ENCODE results near the gene SLCO3A1.

DNA sequence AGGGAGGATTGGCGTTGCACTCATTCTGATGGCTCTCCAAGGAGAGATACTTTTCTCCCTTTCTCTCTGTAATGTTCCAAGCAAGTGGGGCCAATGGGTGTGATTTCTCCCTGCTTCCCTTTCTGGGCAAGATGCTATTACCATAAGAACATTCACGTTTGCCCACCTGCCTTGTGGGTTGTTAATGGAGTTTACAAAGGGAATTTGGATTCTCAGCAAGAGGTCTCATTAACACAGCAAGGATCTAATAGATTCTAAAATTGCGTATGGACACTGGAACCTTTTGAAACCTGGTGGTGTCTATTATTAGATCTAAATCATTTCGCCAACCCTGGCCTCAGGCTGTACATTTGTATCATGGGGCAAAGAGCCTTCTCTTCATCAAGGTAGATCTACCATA is 74.1 kb downstream of the SLCO3A1 start:
- no peak for TF ChIP-seq EZH2 (IDR thresholded peaks at IDR 0.05)
- TF ChIP-seq, protein P1, sequence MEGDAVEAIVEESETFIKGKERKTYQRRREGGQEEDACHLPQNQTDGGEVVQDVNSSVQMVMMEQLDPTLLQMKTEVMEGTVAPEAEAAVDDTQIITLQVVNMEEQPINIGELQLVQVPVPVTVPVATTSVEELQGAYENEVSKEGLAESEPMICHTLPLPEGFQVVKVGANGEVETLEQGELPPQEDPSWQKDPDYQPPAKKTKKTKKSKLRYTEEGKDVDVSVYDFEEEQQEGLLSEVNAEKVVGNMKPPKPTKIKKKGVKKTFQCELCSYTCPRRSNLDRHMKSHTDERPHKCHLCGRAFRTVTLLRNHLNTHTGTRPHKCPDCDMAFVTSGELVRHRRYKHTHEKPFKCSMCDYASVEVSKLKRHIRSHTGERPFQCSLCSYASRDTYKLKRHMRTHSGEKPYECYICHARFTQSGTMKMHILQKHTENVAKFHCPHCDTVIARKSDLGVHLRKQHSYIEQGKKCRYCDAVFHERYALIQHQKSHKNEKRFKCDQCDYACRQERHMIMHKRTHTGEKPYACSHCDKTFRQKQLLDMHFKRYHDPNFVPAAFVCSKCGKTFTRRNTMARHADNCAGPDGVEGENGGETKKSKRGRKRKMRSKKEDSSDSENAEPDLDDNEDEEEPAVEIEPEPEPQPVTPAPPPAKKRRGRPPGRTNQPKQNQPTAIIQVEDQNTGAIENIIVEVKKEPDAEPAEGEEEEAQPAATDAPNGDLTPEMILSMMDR (IDR thresholded peaks at IDR 0.05 in 2 of 3, conservative IDR thresholded peaks at IDR 0.05 in 1 of 3; ENCODE audit: borderline replicate concordance in 1 of 3, insufficient read depth in 1 of 3, low read depth in 2 of 3, low read length in 2 of 3): no peak
- TF ChIP-seq SRF (IDR thresholded peaks at IDR 0.05; ENCODE audit: low read depth): no peak
- TF ChIP-seq EZH2phosphoT487 (IDR thresholded peaks at IDR 0.05; ENCODE audit: borderline replicate concordance): no peak
- TF ChIP-seq, protein P2, sequence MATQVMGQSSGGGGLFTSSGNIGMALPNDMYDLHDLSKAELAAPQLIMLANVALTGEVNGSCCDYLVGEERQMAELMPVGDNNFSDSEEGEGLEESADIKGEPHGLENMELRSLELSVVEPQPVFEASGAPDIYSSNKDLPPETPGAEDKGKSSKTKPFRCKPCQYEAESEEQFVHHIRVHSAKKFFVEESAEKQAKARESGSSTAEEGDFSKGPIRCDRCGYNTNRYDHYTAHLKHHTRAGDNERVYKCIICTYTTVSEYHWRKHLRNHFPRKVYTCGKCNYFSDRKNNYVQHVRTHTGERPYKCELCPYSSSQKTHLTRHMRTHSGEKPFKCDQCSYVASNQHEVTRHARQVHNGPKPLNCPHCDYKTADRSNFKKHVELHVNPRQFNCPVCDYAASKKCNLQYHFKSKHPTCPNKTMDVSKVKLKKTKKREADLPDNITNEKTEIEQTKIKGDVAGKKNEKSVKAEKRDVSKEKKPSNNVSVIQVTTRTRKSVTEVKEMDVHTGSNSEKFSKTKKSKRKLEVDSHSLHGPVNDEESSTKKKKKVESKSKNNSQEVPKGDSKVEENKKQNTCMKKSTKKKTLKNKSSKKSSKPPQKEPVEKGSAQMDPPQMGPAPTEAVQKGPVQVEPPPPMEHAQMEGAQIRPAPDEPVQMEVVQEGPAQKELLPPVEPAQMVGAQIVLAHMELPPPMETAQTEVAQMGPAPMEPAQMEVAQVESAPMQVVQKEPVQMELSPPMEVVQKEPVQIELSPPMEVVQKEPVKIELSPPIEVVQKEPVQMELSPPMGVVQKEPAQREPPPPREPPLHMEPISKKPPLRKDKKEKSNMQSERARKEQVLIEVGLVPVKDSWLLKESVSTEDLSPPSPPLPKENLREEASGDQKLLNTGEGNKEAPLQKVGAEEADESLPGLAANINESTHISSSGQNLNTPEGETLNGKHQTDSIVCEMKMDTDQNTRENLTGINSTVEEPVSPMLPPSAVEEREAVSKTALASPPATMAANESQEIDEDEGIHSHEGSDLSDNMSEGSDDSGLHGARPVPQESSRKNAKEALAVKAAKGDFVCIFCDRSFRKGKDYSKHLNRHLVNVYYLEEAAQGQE (IDR thresholded peaks at IDR 0.05; ENCODE audit: low read depth): no peak

Measured in HCT116 (cell line).